ENCODE measurements around the gene THBS2.

DNA sequence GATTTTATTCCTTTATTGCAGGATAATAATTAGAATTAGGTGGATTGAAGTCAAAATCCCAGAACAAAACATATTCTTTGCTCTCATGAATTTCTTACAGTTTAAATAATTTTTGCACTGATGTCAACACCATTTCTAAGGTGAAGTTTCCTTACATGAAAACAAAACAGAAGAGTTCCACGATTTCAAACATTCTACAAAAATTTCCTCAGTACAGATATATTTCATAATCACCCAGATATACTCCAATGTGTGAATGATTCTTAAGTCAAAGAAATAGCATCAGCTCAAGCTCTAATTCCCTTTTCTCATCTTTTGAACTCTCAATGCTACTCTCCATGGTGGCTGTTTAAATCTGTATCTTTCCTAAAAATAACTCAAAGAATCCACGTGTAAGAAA lies 39.5 kb upstream of the THBS2 start:
- TF ChIP-seq POLR2A (IDR thresholded peaks at IDR 0.05; ENCODE audit: low read depth, low read length) = no peak
- TF ChIP-seq, protein P1, sequence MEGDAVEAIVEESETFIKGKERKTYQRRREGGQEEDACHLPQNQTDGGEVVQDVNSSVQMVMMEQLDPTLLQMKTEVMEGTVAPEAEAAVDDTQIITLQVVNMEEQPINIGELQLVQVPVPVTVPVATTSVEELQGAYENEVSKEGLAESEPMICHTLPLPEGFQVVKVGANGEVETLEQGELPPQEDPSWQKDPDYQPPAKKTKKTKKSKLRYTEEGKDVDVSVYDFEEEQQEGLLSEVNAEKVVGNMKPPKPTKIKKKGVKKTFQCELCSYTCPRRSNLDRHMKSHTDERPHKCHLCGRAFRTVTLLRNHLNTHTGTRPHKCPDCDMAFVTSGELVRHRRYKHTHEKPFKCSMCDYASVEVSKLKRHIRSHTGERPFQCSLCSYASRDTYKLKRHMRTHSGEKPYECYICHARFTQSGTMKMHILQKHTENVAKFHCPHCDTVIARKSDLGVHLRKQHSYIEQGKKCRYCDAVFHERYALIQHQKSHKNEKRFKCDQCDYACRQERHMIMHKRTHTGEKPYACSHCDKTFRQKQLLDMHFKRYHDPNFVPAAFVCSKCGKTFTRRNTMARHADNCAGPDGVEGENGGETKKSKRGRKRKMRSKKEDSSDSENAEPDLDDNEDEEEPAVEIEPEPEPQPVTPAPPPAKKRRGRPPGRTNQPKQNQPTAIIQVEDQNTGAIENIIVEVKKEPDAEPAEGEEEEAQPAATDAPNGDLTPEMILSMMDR (IDR thresholded peaks at IDR 0.05; ENCODE audit: extremely low read depth in 1 of 2, insufficient read depth in 1 of 2, low read depth in 1 of 2, low read length in 2 of 2) = no peak
- TF ChIP-seq JUN (IDR thresholded peaks at IDR 0.05; ENCODE audit: borderline replicate concordance, insufficient read depth, insufficient read length, low read depth) = no peak
- TF ChIP-seq POLR2AphosphoS5 (IDR thresholded peaks at IDR 0.05; ENCODE audit: insufficient read depth, low read depth, low read length) = no peak
- TF ChIP-seq FOS (IDR thresholded peaks at IDR 0.05; ENCODE audit: borderline replicate concordance, insufficient read depth, low read length) = no peak
- TF ChIP-seq EZH2 (IDR thresholded peaks at IDR 0.05; ENCODE audit: borderline replicate concordance, low read depth, low read length, severe bottlenecking) = no peak
- TF ChIP-seq, protein P2, sequence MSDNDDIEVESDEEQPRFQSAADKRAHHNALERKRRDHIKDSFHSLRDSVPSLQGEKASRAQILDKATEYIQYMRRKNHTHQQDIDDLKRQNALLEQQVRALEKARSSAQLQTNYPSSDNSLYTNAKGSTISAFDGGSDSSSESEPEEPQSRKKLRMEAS (IDR thresholded peaks at IDR 0.05; ENCODE audit: insufficient read depth, insufficient read length) = no peak
- TF ChIP-seq GATA2 (IDR thresholded peaks at IDR 0.05; ENCODE audit: insufficient read depth, insufficient read length, low read depth, low read length) = no peak
- no peak for TF ChIP-seq MYC (IDR thresholded peaks at IDR 0.05; ENCODE audit: low read depth, low read length)
